Glomerular visceral epithelial cell (primary cell): Measurements from ENCODE around the gene BRI3.
A peak's percentile ranks its signal among the peaks of the same experiment; 100 is the strongest.
"Not testable (repeated sequence)": the region's sequence is repeated elsewhere in the genome, so short reads cannot be mapped to it uniquely, and the experiment has no call there.

ENCODE experiments used
- DNase-seq: peaks from one replicate; pipeline ENCODE4 v3.0.0-alpha.2; 2016; ENCODE audit errors: extremely low spot score

BRI3 gene

DNA sequence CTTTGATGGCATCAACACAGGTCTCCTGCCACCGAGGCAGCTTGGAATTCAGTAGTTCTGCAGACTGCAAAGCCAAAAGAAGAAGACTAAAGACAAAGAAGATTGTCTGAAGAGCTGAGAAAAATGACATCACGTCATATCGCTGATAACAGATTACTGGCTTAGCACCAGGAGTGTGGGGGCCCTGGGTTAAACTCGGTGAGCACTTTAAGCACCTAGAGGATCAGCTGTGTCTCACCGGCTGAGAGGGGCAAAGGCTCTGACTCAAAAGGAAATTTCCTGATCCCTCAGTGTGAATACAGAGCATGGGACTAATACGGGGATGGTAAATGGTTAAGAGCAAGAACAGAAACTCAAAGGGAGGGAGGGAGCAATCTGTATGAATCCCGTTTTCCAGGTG lies 30.7 kb downstream of the BRI3 start:
- DNase-seq = no peak

DNA sequence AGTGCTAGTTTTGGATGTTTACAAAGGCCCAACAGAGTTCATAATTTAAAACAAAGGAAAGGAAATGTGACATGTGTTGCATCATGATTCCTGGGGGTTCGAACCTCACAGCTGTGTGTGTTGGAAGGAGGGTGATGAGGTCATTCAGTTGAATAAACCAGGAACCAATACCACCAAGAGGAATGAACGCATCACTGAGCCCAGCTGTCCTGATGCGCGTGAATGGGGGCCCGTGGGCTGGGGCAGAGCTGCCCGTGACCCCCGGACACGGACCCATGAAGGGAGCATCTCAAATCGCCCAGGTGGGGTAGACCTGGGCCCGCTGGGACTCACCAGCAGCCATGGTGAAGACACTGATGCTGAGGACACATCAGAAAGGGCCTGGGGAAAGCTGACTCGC lies 33.0 kb downstream of the BRI3 start:
- peak; percentile 14 for DNase-seq

DNA sequence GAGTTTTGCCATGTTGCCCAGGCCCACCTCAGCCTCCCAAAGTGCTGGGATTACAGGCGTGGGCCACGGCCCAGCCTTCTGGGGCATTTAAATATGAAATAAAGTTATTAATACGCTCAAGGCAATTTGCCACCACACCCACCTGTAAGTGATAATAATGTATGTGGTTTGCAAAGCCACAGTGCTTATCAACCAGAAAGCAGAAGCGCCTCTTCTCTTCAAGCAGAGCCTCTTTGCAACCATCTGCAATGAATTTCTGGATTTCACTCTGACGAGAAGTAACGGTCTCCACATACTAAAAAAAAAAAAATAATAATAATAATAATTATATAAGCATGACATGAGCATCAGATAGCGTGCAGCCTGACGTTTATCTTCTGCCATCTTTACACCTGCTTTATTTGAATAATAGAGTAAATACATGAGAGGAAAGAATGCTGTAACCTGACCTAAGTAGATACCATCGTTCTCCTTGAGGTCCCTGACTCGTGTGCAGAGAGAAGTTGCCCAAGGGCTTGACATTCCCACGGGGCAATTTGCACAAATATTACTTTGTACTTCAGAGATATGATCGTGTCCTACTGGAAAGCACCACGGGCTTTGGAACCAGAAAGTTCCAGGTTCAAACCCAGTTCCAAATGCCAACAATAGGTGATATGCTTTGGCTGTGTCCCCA lies 34.0 kb downstream of the BRI3 start:
- DNase-seq = no peak

DNA sequence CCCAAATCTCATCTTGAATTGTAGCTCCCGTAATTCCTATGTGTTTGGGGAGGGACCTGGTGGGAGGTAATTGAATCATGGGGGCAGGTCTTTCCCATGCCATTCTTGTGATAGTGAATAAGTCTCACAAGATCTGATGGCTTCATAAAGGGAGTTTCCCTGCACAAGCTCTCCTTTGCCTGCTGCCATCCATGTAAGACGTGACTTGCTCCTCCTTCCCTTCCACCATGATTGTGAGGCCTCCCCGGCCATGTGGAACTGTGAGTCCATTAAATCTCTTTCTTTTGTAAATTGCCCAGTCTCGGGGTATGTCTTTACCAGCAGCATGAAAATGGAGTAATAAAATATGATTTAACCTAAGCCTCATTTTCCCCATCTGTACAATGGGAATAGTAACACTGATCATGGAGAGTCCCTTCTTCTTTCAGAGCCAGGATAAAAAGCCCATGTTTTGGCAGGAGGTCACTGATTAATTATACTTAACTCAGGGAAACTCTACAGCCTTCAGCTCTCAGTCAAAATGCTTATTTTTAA lies 34.6 kb downstream of the BRI3 start:
- not testable (repeated sequence) for DNase-seq

DNA sequence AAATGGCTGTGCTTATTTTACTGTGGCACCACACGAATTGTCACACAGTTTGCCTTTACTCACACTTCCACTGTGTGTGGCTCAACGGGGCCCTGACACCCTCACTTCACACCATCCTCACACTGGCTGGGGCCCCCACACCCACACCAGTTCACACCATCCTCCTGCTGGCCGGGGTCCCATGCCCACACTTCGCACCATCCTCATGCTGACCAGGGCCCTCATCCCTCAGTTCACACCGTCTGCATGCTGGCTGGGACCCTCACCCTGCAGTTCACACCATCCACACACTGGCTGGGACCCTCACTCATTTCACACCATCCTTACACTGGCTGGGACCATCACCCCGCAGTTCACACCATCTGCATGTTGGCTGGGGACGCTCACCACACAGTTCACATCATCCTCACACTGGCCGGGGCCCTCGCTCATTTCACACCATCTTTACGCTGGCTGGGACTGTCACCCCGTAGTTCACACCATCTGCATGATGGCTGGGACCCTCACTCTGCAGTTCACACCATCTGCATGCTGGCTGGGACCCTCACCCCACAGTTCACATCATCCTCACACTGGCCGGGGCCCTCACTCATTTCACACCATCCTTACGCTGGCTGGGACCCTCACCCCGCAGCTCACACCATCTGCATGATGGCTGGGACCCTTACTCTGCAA lies 36.0 kb downstream of the BRI3 start:
- DNase-seq = no peak

DNA sequence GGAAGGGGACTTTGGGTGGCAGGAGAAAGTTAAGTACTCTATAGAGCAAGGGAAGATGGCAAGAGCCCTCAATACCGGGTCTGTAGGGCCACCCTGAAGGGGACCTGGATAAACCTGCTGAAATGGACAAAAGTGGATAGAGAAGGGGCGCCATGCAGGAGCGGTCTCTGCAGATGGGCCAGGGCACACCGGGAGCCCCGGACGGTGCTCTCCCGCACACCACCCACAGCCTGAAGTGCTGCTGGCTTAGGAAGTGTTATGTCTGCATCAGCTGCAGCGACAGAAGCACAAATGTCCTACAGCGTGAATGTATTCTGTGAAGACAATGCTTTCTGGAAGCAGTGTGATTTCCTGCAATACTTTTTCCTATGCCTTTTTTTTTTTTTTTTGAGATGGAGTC lies 37.7 kb downstream of the BRI3 start:
- DNase-seq = no peak

DNA sequence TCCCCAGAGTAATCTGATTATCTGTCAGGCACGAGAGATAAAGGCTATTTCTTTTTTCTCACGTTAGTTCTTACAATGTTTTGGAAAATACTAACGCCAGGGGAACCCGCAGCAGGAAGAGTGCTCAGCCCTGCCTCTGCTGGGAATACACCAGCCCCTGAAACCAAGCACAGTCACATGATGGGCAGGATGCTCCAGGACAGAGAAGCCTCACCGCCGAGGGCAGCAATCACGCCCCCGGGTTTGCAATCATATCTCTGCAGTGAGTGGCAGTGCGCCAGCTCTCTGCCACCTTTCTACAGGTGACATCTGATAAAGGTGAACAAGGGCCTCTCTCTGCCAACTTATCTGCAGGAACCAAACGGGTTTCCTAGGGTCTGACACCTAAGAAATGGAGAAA lies 39.8 kb downstream of the BRI3 start:
- DNase-seq = no peak

DNA sequence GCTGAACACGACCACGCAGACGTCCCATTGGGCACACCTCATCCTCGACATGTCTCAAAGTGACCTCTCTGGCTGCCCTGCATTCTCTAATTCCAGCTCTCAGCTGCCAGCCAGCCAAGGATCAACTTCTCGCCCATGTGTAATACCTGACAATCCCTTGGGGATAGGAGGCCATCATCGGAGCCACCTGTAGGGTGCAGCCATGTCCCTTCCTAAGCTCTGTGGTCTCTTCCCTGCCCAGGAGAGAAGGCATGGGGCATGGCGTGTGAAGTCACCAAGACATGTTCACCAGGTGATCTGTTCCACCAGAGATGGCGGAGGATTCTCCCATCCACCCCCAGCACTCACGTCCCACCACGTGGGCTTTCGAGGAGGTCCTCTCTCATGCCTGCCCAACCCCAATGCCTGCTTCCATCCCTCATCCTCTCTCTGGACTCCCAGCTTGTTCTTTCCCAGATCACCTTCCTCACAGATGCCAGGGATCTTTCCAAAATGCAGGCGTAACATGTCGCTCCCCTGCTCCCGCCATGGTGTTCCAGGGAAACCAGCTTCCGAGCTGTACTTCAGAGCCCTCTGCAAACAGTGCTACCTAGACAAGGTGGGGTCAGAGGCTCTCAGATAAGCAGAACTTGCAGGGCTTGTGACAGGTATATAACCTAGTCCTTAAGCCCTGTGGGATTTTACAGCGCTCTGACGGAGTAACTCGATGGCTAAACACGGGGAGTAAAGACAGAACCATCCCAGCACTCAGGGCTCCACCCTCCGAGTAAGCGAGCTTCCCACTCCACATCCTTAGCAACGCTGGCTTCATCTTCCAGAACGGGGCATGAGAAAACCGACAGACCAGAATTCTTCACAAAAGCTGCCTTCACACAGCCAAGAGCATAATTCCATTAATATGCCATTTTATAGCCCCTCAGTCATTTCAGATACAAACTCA lies 41.1 kb downstream of the BRI3 start:
- no peak for DNase-seq

DNA sequence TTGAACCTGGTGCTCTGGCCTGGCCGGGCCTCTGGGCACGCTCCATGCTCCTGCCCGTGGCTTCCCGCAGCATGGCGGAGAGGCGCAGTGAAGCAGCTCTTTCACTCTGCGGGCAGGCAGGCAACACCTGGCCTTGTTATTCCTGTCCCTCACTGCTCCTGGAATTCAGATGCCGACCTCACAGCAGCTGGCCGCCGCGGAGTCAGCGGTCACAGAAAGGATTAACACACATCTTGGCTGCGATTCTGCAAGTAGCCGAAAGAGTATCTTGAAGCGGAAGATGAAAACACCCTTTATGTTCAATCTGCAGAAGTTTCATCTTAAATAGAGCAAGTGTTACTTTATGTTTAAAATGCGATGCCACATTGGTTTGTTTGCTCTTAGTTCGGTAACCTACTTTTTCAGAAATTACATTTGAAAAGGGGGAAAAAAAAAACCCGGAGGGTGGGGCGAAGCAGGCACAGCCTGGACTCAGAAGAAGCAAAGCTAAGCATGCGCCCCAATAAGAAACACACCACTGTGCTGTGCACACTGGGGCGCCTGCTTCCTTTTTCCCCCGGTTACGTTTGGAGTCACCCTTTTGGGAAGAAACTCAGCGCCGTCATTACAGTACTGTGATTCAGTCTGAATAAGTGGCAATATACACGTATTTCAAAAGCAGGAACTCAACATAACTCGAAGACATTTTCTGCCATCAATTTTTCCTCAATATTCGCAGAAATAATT lies 42.3 kb downstream of the BRI3 start:
- no peak for DNase-seq

DNA sequence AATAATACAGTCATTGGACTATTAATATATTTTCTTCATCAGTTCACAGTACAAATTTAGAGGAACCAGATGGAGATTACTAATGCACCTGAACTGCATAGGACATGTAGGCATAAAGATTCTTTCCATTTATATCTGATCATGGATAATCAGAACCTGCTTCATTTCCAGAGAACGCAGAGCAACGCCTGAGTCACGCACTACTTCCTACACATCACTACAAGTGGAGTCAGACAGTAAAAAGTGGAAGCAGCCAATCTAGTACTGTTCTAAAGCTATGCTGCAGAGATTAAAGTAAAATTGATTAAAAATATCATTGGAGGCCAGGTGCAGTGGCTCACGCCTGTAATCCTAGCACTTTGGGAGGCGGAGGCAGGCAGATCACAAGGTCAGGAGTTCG lies 43.3 kb downstream of the BRI3 start:
- DNase-seq = no peak

DNA sequence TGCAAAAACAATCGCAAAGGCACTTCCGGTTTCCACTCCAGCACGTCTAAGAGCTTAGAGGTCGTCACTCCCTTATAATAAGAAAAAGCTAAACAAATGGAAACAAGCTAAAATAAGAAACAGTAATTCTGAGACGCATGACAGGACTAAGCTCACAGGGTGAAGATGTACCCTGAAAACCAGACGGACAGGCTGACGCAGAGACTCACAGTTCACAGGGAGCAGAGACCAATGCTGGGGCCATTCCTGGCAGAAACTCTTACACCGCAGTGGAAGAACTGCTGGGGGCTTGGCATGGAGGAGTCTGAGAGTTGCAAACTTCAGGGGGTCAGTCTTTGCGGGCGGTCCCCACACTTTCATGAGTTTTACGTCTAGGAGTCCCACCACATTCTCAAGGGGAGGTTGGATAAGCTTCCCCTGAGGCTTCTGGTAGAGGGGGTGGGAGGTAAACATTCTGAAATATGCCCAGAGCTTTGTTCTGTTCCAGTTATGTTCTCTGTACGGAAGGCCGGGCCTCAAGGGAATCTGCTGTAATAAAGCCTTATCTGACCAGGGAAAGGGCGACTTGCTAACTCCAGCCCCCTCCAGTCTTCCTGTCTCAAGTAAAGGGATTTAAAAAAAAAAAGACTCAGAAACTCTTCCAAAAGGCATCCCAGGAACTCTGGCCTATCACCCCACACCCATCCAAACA lies 47.8 kb downstream of the BRI3 start:
- no peak for DNase-seq

DNA sequence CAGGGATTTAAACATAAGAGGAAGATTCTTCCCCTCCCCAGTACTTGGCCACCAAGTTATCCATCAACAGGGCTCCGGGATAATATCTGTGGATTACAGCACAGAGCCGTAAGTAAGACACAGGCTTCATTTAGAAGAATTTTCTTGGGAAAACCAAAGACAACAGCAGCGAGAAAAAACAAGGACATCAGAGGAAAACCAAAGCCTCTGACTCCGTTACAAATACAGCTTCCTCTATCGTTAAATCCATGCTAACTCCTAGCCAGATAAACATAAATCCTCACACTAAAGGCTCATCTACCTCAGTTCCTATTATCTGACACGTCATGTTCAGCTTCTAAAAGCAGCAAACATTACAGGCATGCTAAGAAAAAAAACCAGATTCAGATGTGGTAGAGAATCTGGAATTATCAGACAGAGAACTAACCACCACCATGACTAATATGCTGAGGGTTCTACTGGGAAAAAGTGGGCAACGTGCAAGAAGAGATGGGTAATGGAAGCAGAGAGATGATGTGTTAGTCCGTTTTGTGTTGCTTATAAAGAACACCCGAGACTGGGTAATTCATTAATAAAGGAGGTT lies 48.4 kb downstream of the BRI3 start:
- peak; percentile 54 for DNase-seq

DNA sequence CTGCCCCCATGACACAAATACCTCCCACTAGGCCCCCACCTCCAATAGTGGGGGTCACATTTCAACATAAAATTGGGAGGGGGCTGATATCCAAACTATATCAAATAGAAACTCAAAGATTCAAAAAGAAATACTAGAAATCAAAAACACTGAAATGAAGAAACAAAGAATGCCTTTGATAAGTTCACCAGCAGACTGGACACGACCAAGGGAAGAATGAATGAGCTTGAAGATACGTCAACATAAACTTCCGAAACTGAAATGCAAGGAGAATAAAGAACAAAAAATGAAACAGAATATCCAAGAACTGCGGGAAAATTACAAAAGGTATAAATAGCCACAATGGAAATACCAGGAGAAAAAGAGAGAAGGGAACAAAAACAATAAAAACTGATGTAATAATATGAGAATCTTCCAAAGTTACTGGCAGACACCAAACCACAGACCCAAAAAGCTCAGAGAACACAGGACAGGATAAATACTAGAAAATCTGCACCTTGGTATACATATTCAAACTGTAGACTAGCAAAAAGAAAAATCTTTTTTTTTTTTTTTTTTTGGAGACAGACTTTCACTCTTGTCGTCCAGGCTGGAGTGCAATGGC lies 49.5 kb downstream of the BRI3 start:
- DNase-seq = no peak

DNA sequence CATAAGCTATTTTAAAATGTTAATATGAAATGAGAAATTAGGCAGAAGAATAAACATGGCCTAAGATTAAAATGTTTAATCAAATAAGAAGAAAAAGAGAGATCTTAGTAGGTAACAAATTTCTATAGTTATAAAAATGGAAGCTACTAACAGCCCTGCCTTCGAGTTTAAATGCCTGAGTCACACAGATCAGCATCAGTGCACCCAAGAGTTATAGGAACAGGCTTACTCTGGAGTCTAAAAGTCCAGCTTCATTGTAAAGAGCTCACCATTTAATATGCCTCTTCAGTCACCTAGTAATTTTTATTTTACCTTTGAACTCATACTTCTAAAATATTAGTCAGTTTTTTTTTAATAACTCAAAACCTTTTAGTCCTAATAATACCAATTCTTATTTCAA lies 52.6 kb downstream of the BRI3 start:
- DNase-seq = peak; percentile 23

DNA sequence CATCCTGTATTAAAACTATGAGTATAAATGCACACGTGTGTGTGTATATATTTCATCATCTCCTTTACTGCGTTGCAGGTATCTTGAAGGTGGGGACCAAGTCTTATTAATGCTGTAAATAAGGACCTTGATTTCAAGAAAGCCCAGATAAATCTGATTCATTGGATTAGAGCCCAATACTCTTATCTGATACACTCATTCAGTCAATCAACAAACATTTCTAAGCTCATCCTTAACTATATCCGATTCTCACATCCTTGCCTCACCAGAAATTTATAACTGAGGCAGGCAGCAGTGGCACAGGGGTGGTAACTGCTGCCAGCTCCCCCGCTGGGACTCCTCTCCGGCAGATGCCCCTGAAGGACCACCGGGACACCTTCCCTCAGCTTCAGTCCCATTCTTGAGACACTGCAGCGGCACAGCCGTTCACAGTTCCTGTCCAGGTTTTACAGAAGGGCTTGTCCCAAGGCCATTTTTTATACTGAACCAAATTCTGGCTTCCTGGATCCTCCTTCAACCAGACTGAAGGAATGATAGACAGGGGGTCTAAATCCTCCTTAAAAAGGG lies 54.0 kb downstream of the BRI3 start:
- DNase-seq = no peak

DNA sequence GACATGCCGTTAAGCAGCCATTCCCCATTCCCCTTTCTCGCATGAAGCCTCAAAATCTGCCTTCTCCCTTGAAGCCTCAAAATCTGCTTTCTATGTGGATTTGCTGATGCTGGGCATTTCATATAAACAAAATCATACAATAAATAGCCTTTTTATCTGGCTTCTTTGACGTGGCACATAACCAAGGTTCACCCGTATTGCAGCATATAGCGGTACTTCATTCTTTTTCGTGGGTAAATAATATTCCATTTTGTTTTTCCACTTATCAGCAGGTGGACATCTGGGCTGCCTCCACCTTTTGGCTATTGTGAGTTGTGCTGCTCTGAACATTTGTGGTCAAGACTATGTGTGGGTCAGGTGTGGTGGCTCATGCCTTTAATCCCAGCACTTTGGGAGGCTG lies 57.0 kb downstream of the BRI3 start:
- DNase-seq = no peak

DNA sequence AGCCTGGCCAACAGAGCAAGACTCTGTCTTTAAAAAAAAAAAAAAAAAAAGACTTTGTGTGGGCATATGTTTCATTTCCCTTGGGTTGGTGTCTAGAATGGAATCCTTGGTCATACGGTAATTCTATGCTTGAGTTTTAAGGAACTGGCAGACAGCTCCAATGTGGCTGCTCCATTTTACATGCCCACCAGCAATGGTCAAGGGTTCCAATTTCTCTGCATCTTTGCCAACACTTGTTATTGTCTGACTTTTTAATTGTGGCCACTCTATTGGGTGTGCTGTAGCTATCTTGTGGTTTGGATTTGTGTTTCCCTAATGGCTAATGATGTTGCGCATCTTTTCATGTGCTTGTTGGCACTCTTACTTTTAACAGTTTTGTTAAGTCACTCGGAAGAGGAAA lies 57.6 kb downstream of the BRI3 start:
- DNase-seq = no peak

DNA sequence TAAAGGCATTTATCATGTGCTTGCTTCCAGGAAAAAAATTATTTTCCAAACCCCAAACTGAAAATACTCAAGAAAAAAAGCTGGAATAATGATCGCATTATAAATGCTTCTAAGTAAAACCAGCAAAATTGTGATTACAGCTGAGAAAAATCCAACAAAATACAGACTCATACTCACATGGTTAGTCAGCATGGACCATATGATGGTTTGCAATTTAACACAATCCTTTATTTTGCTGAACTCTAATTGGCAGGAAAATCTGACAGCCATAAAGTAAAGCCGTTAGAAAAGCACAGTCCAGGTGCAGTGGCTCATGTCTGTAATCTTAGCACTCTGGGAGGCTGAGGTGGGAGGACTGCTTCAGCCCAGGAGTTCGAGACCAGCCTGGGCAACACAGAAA lies 59.6 kb downstream of the BRI3 start:
- DNase-seq = no peak
